Measurements from ENCODE around the gene MC5R. TPM values are rescaled to one million over a fixed set of nuclear protein-coding genes. Genes with fewer than 3 reads are reported as not detected.

MC5R gene
- total RNA-seq, 4 donors from 2014 or later, result not detected

DNA sequence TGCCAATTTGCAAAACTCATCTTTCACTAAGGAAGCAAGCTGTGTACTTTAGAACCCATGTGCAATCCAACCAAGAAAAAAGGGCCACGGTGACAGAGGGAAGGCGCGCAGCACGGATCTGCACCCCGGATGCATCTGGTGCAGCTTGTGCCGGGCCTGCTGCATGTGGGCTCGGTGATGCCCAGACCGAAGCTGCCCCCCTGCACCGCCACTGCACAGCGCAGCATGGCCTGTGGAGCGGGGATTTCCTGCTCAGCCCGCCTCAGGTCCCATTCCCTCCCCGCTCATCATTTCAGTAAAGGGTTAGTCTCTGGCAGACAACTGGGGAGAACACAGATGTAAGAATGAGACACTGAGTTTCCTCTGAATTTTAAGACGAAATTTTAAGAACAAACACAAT, 48.4 kb downstream of the MC5R start:
- Histone ChIP-seq H3K4me1 (no peaks in the 10 kb centered on the region), H3K36me3 (no peaks in the 10 kb centered on the region), H3K9me3 (no peaks in the 10 kb centered on the region), H3K4me3 (no peak overlapping the region), H3K27me3 (no peaks in the 10 kb centered on the region), H3K27ac (no peak overlapping the region)
- TF ChIP-seq, protein P1, sequence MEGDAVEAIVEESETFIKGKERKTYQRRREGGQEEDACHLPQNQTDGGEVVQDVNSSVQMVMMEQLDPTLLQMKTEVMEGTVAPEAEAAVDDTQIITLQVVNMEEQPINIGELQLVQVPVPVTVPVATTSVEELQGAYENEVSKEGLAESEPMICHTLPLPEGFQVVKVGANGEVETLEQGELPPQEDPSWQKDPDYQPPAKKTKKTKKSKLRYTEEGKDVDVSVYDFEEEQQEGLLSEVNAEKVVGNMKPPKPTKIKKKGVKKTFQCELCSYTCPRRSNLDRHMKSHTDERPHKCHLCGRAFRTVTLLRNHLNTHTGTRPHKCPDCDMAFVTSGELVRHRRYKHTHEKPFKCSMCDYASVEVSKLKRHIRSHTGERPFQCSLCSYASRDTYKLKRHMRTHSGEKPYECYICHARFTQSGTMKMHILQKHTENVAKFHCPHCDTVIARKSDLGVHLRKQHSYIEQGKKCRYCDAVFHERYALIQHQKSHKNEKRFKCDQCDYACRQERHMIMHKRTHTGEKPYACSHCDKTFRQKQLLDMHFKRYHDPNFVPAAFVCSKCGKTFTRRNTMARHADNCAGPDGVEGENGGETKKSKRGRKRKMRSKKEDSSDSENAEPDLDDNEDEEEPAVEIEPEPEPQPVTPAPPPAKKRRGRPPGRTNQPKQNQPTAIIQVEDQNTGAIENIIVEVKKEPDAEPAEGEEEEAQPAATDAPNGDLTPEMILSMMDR (IDR thresholded peaks at IDR 0.05), result no peak
- no peak for TF ChIP-seq POLR2A (IDR thresholded peaks at IDR 0.05)
- intact Hi-C loops (cut with DNase I; ENCODE audit: low total_unique reads), result no loop called here
- DNase-seq, result no peak

DNA sequence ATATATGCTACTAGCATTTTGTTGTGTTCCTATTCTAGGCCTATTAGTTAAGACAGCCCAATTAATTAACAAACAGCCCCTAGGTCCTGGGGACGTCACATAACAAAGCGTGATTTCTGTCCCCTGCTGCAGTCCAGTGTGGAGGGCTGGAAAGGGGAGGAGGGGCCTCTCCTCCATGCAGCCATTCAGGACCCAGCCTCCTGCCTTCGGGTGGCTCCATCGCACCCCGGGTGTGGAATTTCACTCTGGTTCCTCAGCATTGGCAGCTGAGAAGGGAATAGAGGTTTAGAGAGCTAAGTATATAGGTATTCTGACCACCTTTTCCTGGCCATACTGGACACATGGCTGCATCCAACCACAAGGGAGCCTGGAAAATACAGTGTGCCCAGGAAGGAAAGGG, 49.0 kb downstream of the MC5R start:
- Histone ChIP-seq H3K4me1 (no peaks in the 10 kb centered on the region), H3K27me3 (no peaks in the 10 kb centered on the region), H3K27ac (no peak overlapping the region), H3K4me3 (no peak overlapping the region), H3K9me3 (no peaks in the 10 kb centered on the region), H3K36me3 (no peaks in the 10 kb centered on the region)
- intact Hi-C loops (cut with DNase I; ENCODE audit: low total_unique reads), result no loop called here
- no peak for DNase-seq
- TF ChIP-seq, protein P1 (IDR thresholded peaks at IDR 0.05), result no peak
- TF ChIP-seq POLR2A (IDR thresholded peaks at IDR 0.05), result no peak

DNA sequence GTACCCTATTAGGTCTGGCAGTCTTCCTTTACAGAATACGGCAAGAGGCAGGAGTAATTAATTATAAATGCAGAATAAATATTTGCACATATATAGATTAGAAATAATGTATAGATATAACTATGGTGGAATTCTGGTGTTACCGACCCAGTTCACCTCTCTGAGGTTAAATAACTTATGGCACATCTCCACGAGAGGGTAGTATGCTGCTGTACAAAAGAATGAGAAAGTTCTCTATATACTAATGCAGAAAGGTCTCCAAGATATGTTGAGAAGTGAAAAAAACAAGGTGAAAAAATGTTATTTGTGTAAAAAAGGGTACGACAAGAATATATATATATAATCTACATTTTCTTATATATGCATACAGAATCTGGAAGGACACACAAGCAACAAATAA, 50.6 kb downstream of the MC5R start:
- Histone ChIP-seq H3K27me3 (no peaks in the 10 kb centered on the region), H3K4me1 (no peaks in the 10 kb centered on the region), H3K27ac (no peak overlapping the region), H3K4me3 (no peak overlapping the region), H3K36me3 (no peaks in the 10 kb centered on the region), H3K9me3 (no peaks in the 10 kb centered on the region)
- DNase-seq, result no peak
- TF ChIP-seq, protein P1 (IDR thresholded peaks at IDR 0.05), result no peak
- no peak for TF ChIP-seq POLR2A (IDR thresholded peaks at IDR 0.05)
- intact Hi-C loops (cut with DNase I; ENCODE audit: low total_unique reads), result no loop called here

Other genes starting within 250 kb of the MC5R start
- gene FAM210A, start 97.6 kb upstream of the MC5R start, total RNA-seq, result 10 to 100 TPM; 13.8 to 31.5 (median 20.4) TPM
- 10 to 100 TPM in 3 of 4 donors, 1 to 10 TPM in 1; 7.9 to 64.8 (median 27.0) TPM for gene RNMT, start 97.5 kb upstream of the MC5R start, total RNA-seq
- gene MC2R, start 91.4 kb downstream of the MC5R start, total RNA-seq, result not detected